Hepatocyte (in vitro differentiated cells): ENCODE measurements around the gene ARMH3. TPM values are rescaled to one million over a fixed set of nuclear protein-coding genes. Genes with fewer than 3 reads are reported as not detected.

Source experiments
- DNase-seq: peaks from one replicate; pipeline ENCODE4 v3.0.0-alpha.2; 2016; ENCODE audit warnings: low spot score
- H2AFZ ChIP-seq: fragments of 200-600 bp; sonication (generic); 2 replicates; pipeline ENCODE4 v1.6.0; 2016; ENCODE audit warnings: antibody characterized with exemption, mild to moderate bottlenecking
- H3K27ac ChIP-seq: fragments of 200-600 bp; sonication (generic); 2 replicates; pipeline ENCODE4 v1.5.1; 2016; ENCODE audit warnings: mild to moderate bottlenecking
- H3K27me3 ChIP-seq: fragments of 200-600 bp; sonication (generic); 2 replicates; pipeline ENCODE4 v1.6.1; 2016
- H3K36me3 ChIP-seq: fragments of 200-600 bp; sonication (generic); replicated peaks from 2 replicates; pipeline ENCODE4 v1.5.1; 2016; ENCODE audit warnings: low read depth; ENCODE audit not compliant: insufficient read depth
- H3K4me1 ChIP-seq: fragments of 200-600 bp; sonication (generic); 2 replicates; pipeline ENCODE4 v1.5.1; 2016; ENCODE audit warnings: mild to moderate bottlenecking, moderate library complexity; ENCODE audit not compliant: insufficient read depth
- H3K4me2 ChIP-seq: fragments of 200-600 bp; sonication (generic); 2 replicates; pipeline ENCODE4 v1.6.0; 2016
- H3K4me3 ChIP-seq: fragments of 200-600 bp; sonication (generic); 2 replicates; pipeline ENCODE4 v1.5.1; 2016; ENCODE audit warnings: mild to moderate bottlenecking
- H3K79me2 ChIP-seq: fragments of 200-600 bp; sonication (generic); 2 replicates; pipeline ENCODE4 v1.6.0; 2017; ENCODE audit warnings: mild to moderate bottlenecking
- H3K9me2 ChIP-seq: fragments of 200-600 bp; sonication (generic); replicated peaks from 2 replicates; pipeline ENCODE4 v1.6.0; 2017; ENCODE audit warnings: mild to moderate bottlenecking; ENCODE audit not compliant: insufficient read depth
- H3K9me3 ChIP-seq: fragments of 200-600 bp; sonication (generic); 2 replicates; pipeline ENCODE4 v1.5.1; 2016; ENCODE audit warnings: low read depth, mild to moderate bottlenecking
- H4K20me1 ChIP-seq: fragments of 200-600 bp; sonication (generic); 2 replicates; pipeline ENCODE4 v1.6.0; 2016; ENCODE audit warnings: mild to moderate bottlenecking; ENCODE audit not compliant: insufficient read depth, poor library complexity, severe bottlenecking
- CTCF ChIP-seq: fragments of 200-600 bp; sonication (generic); IDR thresholded peaks from 2 replicates; pipeline ENCODE4 v1.5.1; 2016; ENCODE audit warnings: antibody characterized with exemption, mild to moderate bottlenecking; ENCODE audit not compliant: poor library complexity
- EZH2 ChIP-seq: fragments of 200-600 bp; sonication (generic); IDR thresholded peaks from 2 replicates; pipeline ENCODE4 v1.6.1; 2016; ENCODE audit warnings: antibody characterized with exemption, mild to moderate bottlenecking, borderline replicate concordance
- EZH2phosphoT487 ChIP-seq: fragments of 200-600 bp; sonication (generic); IDR thresholded peaks from one replicate; pipeline ENCODE4 v1.6.1; 2018; ENCODE audit warnings: antibody characterized with exemption, mild to moderate bottlenecking, low read depth, moderate library complexity; ENCODE audit not compliant: unreplicated experiment, severe bottlenecking
- WGBS: methylation state at CpG from one replicate; pipeline ENCODE4 v1.1.6; 2016; ENCODE audit warnings: low lambda C conversion rate; ENCODE audit errors: missing lambda C conversion rate; 5-methylcytosine and 5-hydroxymethylcytosine counted together
- polyA plus RNA-seq: library from polyadenylated mRNA; unstranded; fragments of >200 nt; fragmentation: Nextera tagmentation; extraction: Ambion mirVana; gene quantifications from 2 replicates; pipeline ENCODE4 v1.2.1, GENCODE V29; 2016
- total RNA-seq: library from RNA; depleted of rRNA; stranded (reverse); fragments of >200 nt; gene quantifications from 2 replicates; pipeline ENCODE4 v1.2.3, GENCODE V29; 2014

Gene ARMH3
- total and polyA plus RNA-seq, 2 experiments from 2014 or later, result 10.6 to 15.1 TPM

GRCh38 chr10:101833466-101833865 is 222.5 kb downstream of the ARMH3 start:
- Histone ChIP-seq H3K79me2 (no peaks in the 10 kb centered on the region), H3K4me3 (no peak overlapping the region), H2AFZ (no peak overlapping the region), H3K4me2 (no peak overlapping the region), H3K9me2 (no peaks in the 10 kb centered on the region), H3K27me3 (no peaks in the 10 kb centered on the region), H3K36me3 (no peaks in the 10 kb centered on the region), H4K20me1 (no peaks in the 10 kb centered on the region), H3K4me1 (peaks cover 20% of the 10 kb centered on the region), H3K27ac (no peak overlapping the region), H3K9me3 (no peaks in the 10 kb centered on the region)
- no peak for DNase-seq
- 79% methylated on average over 1 of the region's 1 CpG for WGBS
- no peak for TF ChIP-seq EZH2phosphoT487
- TF ChIP-seq EZH2, result no peak
- no peak for TF ChIP-seq CTCF

- no peaks in the 10 kb centered on the region for H4K20me1 ChIP-seq
- H3K27ac ChIP-seq, result no peak overlapping the region
- H3K4me2 ChIP-seq, result no peak overlapping the region
- H3K9me2 ChIP-seq, result no peaks in the 10 kb centered on the region
- no peaks in the 10 kb centered on the region for H3K36me3 ChIP-seq
- no peak for DNase-seq
- TF ChIP-seq EZH2phosphoT487, result no peak
- TF ChIP-seq EZH2, result no peak
- TF ChIP-seq CTCF, result no peak
- H3K4me1 ChIP-seq, result peaks cover 14% of the 10 kb centered on the region
- no peak overlapping the region for H3K4me3 ChIP-seq
- H3K9me3 ChIP-seq, result no peaks in the 10 kb centered on the region
- no peak overlapping the region for H2AFZ ChIP-seq
- H3K79me2 ChIP-seq, result no peaks in the 10 kb centered on the region
- 82% methylated on average over 4 of the region's 4 CpGs for WGBS
- no peaks in the 10 kb centered on the region for H3K27me3 ChIP-seq
Measured at GRCh38 chr10:101832325-101832771, 223.6 kb downstream of the ARMH3 start.

- no peaks in the 10 kb centered on the region for H3K36me3 ChIP-seq
- DNase-seq, result no peak
- H3K4me2 ChIP-seq, result peak overlapping the region; percentile 95
- H3K9me2 ChIP-seq, result no peaks in the 10 kb centered on the region
- 74% methylated on average over 9 of the region's 9 CpGs for WGBS
- H4K20me1 ChIP-seq, result no peaks in the 10 kb centered on the region
- H3K4me1 ChIP-seq, result peaks cover 14% of the 10 kb centered on the region
- no peak for TF ChIP-seq EZH2phosphoT487
- no peak for TF ChIP-seq EZH2
- TF ChIP-seq CTCF, result no peak
- H3K9me3 ChIP-seq, result no peaks in the 10 kb centered on the region
- no peaks in the 10 kb centered on the region for H3K79me2 ChIP-seq
- peak overlapping the region; percentile 93 for H3K27ac ChIP-seq
- no peaks in the 10 kb centered on the region for H3K27me3 ChIP-seq
- H2AFZ ChIP-seq, result peak overlapping the region; percentile 47
- no peak overlapping the region for H3K4me3 ChIP-seq
Measured at GRCh38 chr10:101831169-101831811, 224.7 kb downstream of the ARMH3 start.
